Measurements from ENCODE around the gene ASTE1. TPM values are rescaled to one million over a fixed set of nuclear protein-coding genes. Genes with fewer than 3 reads are reported as not detected.
A peak's percentile ranks its signal among the peaks of the same experiment; 100 is the strongest.
"Not testable (repeated sequence)": the region's sequence is repeated elsewhere in the genome, so short reads cannot be mapped to it uniquely, and the experiment has no call there.

ASTE1 gene, protein sequence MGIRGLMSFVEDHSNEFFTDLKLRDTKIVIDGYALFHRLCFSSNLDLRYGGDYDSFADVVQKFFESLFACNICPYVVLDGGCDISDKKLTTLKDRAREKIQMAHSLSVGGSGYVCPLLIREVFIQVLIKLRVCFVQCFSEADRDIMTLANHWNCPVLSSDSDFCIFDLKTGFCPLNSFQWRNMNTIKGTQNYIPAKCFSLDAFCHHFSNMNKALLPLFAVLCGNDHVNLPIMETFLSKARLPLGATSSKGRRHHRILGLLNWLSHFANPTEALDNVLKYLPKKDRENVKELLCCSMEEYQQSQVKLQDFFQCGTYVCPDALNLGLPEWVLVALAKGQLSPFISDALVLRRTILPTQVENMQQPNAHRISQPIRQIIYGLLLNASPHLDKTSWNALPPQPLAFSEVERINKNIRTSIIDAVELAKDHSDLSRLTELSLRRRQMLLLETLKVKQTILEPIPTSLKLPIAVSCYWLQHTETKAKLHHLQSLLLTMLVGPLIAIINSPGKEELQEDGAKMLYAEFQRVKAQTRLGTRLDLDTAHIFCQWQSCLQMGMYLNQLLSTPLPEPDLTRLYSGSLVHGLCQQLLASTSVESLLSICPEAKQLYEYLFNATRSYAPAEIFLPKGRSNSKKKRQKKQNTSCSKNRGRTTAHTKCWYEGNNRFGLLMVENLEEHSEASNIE
- total RNA-seq (10 to 100 TPM; 24.3 to 24.4 TPM), total RNA-seq (26.0 to 34.4 reads per million in 2 donors)

DNA sequence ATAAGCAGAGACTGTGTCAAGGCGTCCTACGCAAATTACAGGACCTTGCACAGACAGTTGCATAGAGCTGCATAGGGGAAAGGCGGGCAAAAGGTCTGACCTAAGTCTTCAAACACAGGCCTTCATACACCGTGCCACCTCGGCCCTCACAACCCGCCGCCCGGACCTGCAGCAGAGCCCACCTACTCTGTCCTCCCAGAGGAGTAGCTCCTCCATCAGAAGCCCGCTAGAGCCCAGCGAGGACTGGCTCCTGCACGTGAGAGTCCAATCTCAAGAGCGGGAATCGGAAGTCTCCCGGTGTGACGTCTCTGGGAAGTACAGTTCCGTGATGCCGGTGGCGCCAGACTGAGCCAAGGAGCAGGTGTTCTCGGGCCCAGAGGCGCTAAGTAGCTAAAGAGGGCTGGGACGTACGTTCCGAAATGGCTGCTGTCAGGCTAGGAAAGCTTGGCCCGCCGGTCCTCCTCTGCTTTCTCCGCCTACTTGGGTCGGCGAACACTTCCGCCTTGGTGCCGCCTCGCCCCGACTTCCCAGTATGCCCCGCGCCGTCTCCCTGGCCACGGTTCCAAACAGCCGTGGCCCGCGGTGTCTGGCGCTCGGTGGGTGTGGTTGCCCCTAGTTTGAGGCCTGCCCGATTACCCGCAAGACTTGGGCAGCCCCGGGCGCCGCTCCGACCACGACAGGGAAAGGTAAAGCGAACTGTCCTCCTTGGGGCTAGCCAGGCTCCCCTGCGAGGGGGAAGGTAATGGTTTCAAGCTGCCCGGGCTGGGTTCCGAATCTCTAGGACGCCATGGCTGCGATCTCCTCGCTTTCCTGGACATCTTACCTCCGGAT, at the start of gene ASTE1, which contains the start of gene NEK11:
ASTE1 (minus strand) TSS at position 505 of the 831 bp plus-strand sequence. CDS start 1,519 bp downstream, outside the sequence.
NEK11 (plus strand) TSS at position 557 of the 831 bp plus-strand sequence. CDS start 2,832 bp downstream, outside the sequence.
- peaks cover 8% of the 10 kb centered on the region for H3K36me3 Mint-ChIP-seq (ENCODE audit: low read depth)
- no peaks in the 10 kb centered on the region for H3K9me3 ChIP-seq (ENCODE audit: control insufficient read depth, low read length, poor library complexity, severe bottlenecking)
- ATAC-seq, result peak; percentile 97
- H3K27me3 Mint-ChIP-seq, result no peaks in the 10 kb centered on the region
- DNase-seq, result peak; percentile 82 to 93 (median 88)
- H3K4me1 Mint-ChIP-seq, result peaks cover 32% of the 10 kb centered on the region
- peak within 1 kb of the TSS; percentile 92 for H3K4me3 Mint-ChIP-seq
- peak within 1 kb of the TSS; percentile 96 for H3K27ac Mint-ChIP-seq

DNA sequence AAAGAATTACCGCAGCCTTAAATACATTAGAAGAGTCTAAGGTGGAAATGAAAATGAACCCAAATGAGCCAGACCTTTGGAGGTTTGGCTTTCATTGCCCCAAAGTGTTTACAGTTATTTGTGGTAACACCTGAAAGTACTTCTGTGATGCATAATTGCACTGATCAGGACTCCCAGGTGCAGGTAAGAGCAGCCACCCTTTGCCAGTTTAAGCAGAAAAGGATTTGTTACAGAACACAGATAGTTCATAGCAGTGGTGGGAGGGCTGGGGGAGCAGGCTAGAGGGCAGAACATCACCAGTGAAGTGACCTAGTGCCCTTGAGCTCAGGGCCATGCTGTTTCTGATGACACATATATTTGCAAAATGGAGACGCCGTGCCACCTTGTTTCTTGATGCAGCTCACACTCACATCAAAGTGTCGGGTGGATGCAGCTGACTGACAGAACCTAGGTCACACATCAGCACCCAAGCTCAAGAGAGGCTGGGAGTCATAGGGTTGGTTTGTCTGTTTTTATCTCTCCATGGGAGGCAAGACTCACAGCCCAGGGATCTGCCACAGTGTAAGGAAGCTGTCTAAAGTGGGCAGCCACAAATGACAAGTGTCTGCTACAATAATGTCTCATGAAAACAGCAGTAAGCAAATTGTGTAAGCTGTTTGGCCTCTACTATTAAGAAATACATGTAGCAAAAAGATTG, 49.2 kb upstream of the ASTE1 start:
- H3K27ac Mint-ChIP-seq, result no peak overlapping the region
- DNase-seq, result no peak
- no peak overlapping the region for H3K4me3 Mint-ChIP-seq
- no peaks in the 10 kb centered on the region for H3K27me3 Mint-ChIP-seq
- no peak for ATAC-seq
- peaks cover 3% of the 10 kb centered on the region for H3K4me1 Mint-ChIP-seq
- H3K9me3 ChIP-seq (ENCODE audit: control insufficient read depth, low read length, poor library complexity, severe bottlenecking), result no peaks in the 10 kb centered on the region
- peaks cover 4% of the 10 kb centered on the region for H3K36me3 Mint-ChIP-seq (ENCODE audit: low read depth)

- H3K4me1 Mint-ChIP-seq, result peaks cover 3% of the 10 kb centered on the region
- H3K4me3 Mint-ChIP-seq, result no peak overlapping the region
- H3K36me3 Mint-ChIP-seq (ENCODE audit: low read depth), result no peaks in the 10 kb centered on the region
- DNase-seq, result no peak
- H3K9me3 ChIP-seq (ENCODE audit: control insufficient read depth, low read length, poor library complexity, severe bottlenecking), result no peaks in the 10 kb centered on the region
- H3K27me3 Mint-ChIP-seq, result no peaks in the 10 kb centered on the region
- no peak for ATAC-seq
- H3K27ac Mint-ChIP-seq, result peak overlapping the region; percentile 53
Observed at GRCh38 chr3:131072845-131073244, 46.2 kb upstream of the ASTE1 start.

- DNase-seq, result no peak
- Mint-ChIP-seq H3K27me3 (no peaks in the 10 kb centered on the region), H3K36me3 (ENCODE audit: low read depth) (no peaks in the 10 kb centered on the region), H3K4me3 (no peak overlapping the region), H3K4me1 (peaks cover 3% of the 10 kb centered on the region), H3K27ac (peak overlapping the region; percentile 53)
- no peak for ATAC-seq
- H3K9me3 ChIP-seq (ENCODE audit: control insufficient read depth, low read length, poor library complexity, severe bottlenecking), result no peaks in the 10 kb centered on the region
Observed at GRCh38 chr3:131072099-131072559, 45.5 kb upstream of the ASTE1 start.

DNA sequence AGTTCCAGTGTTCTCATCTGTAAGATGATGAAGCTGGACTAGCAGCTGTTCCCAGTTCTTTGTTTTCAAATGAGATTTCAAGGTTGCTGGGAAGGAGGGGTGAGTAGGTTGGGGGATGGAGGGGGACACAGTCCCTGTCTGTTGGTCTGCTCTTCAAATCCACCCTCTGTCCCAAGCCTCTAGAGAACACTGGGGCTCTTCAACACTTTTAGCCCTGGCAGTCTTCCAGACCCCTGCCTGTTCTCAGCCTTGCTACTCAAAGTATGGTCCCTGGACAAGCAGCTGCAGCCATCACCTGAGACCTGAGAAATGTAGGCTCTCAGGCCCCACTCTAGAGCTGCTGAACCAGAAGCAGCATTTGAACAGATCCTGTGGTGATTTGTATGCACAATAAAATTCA, 41.4 kb upstream of the ASTE1 start:
- no peaks in the 10 kb centered on the region for H3K36me3 Mint-ChIP-seq (ENCODE audit: low read depth)

GRCh38 chr3:131053043-131053859, 26.6 kb upstream of the ASTE1 start:
- no peaks in the 10 kb centered on the region for H3K36me3 Mint-ChIP-seq (ENCODE audit: low read depth)
- no peak overlapping the region for H3K4me3 Mint-ChIP-seq

More for the DNA sequence above, 41.4 kb upstream of the ASTE1 start:
- ATAC-seq (no peak), DNase-seq (no peak)
- no peaks in the 10 kb centered on the region for H3K27me3 Mint-ChIP-seq
- peak overlapping the region; percentile 8 for H3K27ac Mint-ChIP-seq
- H3K4me3 Mint-ChIP-seq, result no peak overlapping the region
- H3K9me3 ChIP-seq (ENCODE audit: control insufficient read depth, low read length, poor library complexity, severe bottlenecking), result no peaks in the 10 kb centered on the region
- peaks cover 3% of the 10 kb centered on the region for H3K4me1 Mint-ChIP-seq

DNA sequence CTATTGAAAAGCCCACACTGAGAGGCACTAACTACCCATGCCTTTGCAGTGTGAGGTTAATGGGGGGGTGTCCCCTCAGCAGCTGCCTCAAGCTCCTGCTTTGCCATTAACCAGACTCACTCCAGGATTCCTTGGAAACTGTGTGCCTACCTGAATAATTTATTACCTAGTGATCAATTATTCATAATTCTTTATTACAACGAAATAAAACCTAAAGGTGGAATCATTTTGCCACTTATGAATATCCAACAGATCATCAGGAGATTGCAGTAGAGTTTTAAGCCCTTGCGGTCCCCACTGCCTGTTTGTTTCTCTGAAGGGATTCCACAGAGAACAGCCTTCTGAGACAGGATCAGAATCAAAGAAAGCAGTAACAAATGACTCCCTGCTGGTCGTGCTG, 23.4 kb upstream of the ASTE1 start:
- H3K9me3 ChIP-seq (ENCODE audit: control insufficient read depth, low read length, poor library complexity, severe bottlenecking), result peaks cover 12% of the 10 kb centered on the region
- ATAC-seq (no peak), DNase-seq (no peak)
- H3K4me3 Mint-ChIP-seq, result no peak overlapping the region
- H3K36me3 Mint-ChIP-seq (ENCODE audit: low read depth), result peaks cover 2% of the 10 kb centered on the region
- H3K27ac Mint-ChIP-seq, result no peak overlapping the region
- no peaks in the 10 kb centered on the region for H3K4me1 Mint-ChIP-seq
- no peaks in the 10 kb centered on the region for H3K27me3 Mint-ChIP-seq

More at GRCh38 chr3:131053043-131053859, 26.6 kb upstream of the ASTE1 start:
- Mint-ChIP-seq H3K4me1 (peaks cover 5% of the 10 kb centered on the region), H3K27ac (no peak overlapping the region), H3K27me3 (no peaks in the 10 kb centered on the region)
- ATAC-seq (no peak), DNase-seq (no peak)
- no peaks in the 10 kb centered on the region for H3K9me3 ChIP-seq (ENCODE audit: control insufficient read depth, low read length, poor library complexity, severe bottlenecking)

- Mint-ChIP-seq H3K27ac (no peak overlapping the region), H3K27me3 (no peaks in the 10 kb centered on the region), H3K4me3 (no peak overlapping the region), H3K4me1 (no peaks in the 10 kb centered on the region), H3K36me3 (ENCODE audit: low read depth) (peaks cover 7% of the 10 kb centered on the region)
- DNase-seq, result no peak
- peaks cover 14% of the 10 kb centered on the region for H3K9me3 ChIP-seq (ENCODE audit: control insufficient read depth, low read length, poor library complexity, severe bottlenecking)
- ATAC-seq, result no peak
Observed at GRCh38 chr3:131048030-131048429, 21.4 kb upstream of the ASTE1 start.

- Mint-ChIP-seq H3K27me3 (no peaks in the 10 kb centered on the region), H3K27ac (no peak overlapping the region), H3K4me3 (no peak overlapping the region), H3K4me1 (no peaks in the 10 kb centered on the region), H3K36me3 (ENCODE audit: low read depth) (peaks cover 7% of the 10 kb centered on the region)
- H3K9me3 ChIP-seq (ENCODE audit: control insufficient read depth, low read length, poor library complexity, severe bottlenecking), result peaks cover 14% of the 10 kb centered on the region
- DNase-seq, result no peak
- no peak for ATAC-seq
Observed at GRCh38 chr3:131047582-131047981, 21.0 kb upstream of the ASTE1 start.

- Mint-ChIP-seq H3K4me3 (peak overlapping the region; percentile 57), H3K27ac (peak overlapping the region; percentile 89)
- ATAC-seq (peak; percentile 83), DNase-seq (peak in 1 of 3 donors; percentile 17)
- not testable (repeated sequence) for H3K36me3 Mint-ChIP-seq (ENCODE audit: low read depth); H3K27me3 Mint-ChIP-seq; H3K4me1 Mint-ChIP-seq
- H3K9me3 ChIP-seq (ENCODE audit: control insufficient read depth, low read length, poor library complexity, severe bottlenecking), result peaks cover 14% of the 10 kb centered on the region
Observed at GRCh38 chr3:131042271-131042985, 15.8 kb upstream of the ASTE1 start.

GRCh38 chr3:131038326-131038725, 11.7 kb upstream of the ASTE1 start:
- peaks cover 4% of the 10 kb centered on the region for H3K4me1 Mint-ChIP-seq
- ATAC-seq, result no peak
- H3K36me3 Mint-ChIP-seq (ENCODE audit: low read depth), result peaks cover 2% of the 10 kb centered on the region
- no peaks in the 10 kb centered on the region for H3K9me3 ChIP-seq (ENCODE audit: control insufficient read depth, low read length, poor library complexity, severe bottlenecking)
- H3K4me3 Mint-ChIP-seq, result no peak overlapping the region
- H3K27ac Mint-ChIP-seq, result no peak overlapping the region
- no peaks in the 10 kb centered on the region for H3K27me3 Mint-ChIP-seq
- no peak for DNase-seq

All from T-helper 17 cell (primary cell).